ENCODE results near the gene CRB1. TPM values are rescaled to one million over a fixed set of nuclear protein-coding genes. Genes with fewer than 3 reads are reported as not detected.

Gene CRB1
- 0.56 TPM in 1 of 2 replicates, not detected in the other for total RNA-seq (2014; rRNA removed; shearing (Covaris generic))
- polyA plus RNA-seq (2016; fragmentation: Nextera tagmentation; extraction: Ambion mirVana) = 0.16 and 0.27 TPM in 2 replicates
- long read RNA-seq = 0 reads

DNA sequence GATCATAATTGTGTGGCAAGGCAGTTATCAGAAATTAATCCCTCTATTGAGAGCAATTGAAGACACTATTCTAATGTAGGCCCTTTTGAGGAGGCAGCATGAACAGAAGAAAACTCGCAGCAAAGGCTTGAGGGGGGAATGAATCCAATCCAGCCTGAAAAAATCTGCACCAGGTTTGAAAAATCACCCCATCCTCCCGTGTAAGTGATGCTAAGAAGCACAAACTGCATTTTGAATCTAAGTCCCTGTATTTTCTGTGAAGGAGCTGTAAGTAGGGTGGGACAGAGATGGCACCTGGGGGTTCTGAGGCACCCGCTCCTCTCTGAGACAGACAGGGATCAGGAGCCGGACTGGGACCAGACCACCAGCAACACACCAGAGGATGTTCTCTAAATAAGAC, at the start of gene CRB1:
CRB1 (plus strand) TSS at position 241 of the 400 bp plus-strand sequence. CDS start 161 bp downstream, outside the sequence.
- H3K36me3 Mint-ChIP-seq (ENCODE audit: low read depth) = no peaks in the 10 kb centered on the region
- no peaks in the 10 kb centered on the region for H3K36me3 ChIP-seq (ENCODE audit: insufficient read depth)
- peak; percentile 43 for ATAC-seq
- H3K27ac ChIP-seq (ENCODE audit: low read depth) = no peak within 1 kb of the TSS
- no peaks in the 10 kb centered on the region for H4K20me1 ChIP-seq (replicated peaks; ENCODE audit: insufficient read depth)
- H3K4me3 ChIP-seq = no peak within 1 kb of the TSS
- H3K27ac Mint-ChIP-seq = no peak within 1 kb of the TSS
- H3K79me2 ChIP-seq (replicated peaks; ENCODE audit: insufficient read depth) = no peaks in the 10 kb centered on the region
- H3K4me2 ChIP-seq = no peak within 1 kb of the TSS
- H3K4me1 ChIP-seq (ENCODE audit: insufficient read depth) = no peaks in the 10 kb centered on the region
- H3K4me3 Mint-ChIP-seq = no peak within 1 kb of the TSS
- no peak for TF ChIP-seq ZNF331 (CRISPR knock-in tag; IDR thresholded peaks at IDR 0.05; ENCODE audit: low read depth)
- no peak for TF ChIP-seq CREB1 (CRISPR knock-in tag; IDR thresholded peaks at IDR 0.05; ENCODE audit: low read depth)
- DNase-seq (ENCODE audit: low spot score) = peak; percentile 45
- peak within 1 kb of the TSS; percentile 52; the same call in 1 of the 2 replicates for H2AFZ ChIP-seq
- H3K27me3 ChIP-seq (ENCODE audit: insufficient read depth) = no peaks in the 10 kb centered on the region
- peaks cover 6% of the 10 kb centered on the region; the same call in 2 of the 3 replicates for H3K4me1 Mint-ChIP-seq
- H3K9me3 Mint-ChIP-seq = no peaks in the 10 kb centered on the region
- H3K27me3 Mint-ChIP-seq (ENCODE audit: insufficient read depth, low read depth, poor library complexity) = no peaks in the 10 kb centered on the region
- no peaks in the 10 kb centered on the region for H3K9me2 ChIP-seq (ENCODE audit: insufficient read depth)
- H3F3A ChIP-seq (replicated peaks; ENCODE audit: low read depth) = no peaks in the 10 kb centered on the region

DNA sequence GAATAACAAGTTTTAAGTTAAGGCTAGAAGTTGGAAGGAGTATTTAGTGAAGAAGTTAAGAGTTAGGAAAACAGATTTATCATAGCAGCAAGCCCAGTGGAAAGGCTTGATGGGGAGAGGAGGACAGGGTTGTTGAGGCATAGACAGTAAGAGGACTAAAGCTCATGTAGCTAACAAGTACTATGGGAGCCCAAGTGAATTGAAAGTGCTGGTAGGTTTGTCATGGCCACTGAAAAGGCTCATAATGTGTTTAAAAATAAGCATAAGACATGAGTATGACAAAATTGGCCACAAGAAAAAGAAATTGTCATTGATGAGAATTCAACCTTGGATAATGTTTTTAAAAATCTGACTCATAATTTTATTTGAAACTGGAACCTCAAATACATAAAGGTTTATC, 49.2 kb upstream of the CRB1 start:
- Histone ChIP-seq H3K36me3 (ENCODE audit: insufficient read depth) (no peaks in the 10 kb centered on the region), H3K79me2 (replicated peaks; ENCODE audit: insufficient read depth) (no peaks in the 10 kb centered on the region), H3K4me1 (ENCODE audit: insufficient read depth) (no peaks in the 10 kb centered on the region), H3F3A (replicated peaks; ENCODE audit: low read depth) (no peaks in the 10 kb centered on the region), H4K20me1 (replicated peaks; ENCODE audit: insufficient read depth) (no peaks in the 10 kb centered on the region), H3K27ac (ENCODE audit: low read depth) (no peak overlapping the region), H3K9me2 (ENCODE audit: insufficient read depth) (no peaks in the 10 kb centered on the region), H2AFZ (no peak overlapping the region), H3K4me2 (no peak overlapping the region), H3K4me3 (no peak overlapping the region), H3K27me3 (ENCODE audit: insufficient read depth) (no peaks in the 10 kb centered on the region)
- H3K27me3 Mint-ChIP-seq (ENCODE audit: insufficient read depth, low read depth, poor library complexity) = no peaks in the 10 kb centered on the region
- no peak overlapping the region for H3K4me3 Mint-ChIP-seq
- DNase-seq (ENCODE audit: low spot score) (no peak), ATAC-seq (no peak)
- no peaks in the 10 kb centered on the region for H3K36me3 Mint-ChIP-seq (ENCODE audit: low read depth)
- no peaks in the 10 kb centered on the region for H3K9me3 Mint-ChIP-seq
- peaks cover 22% of the 10 kb centered on the region for H3K4me1 Mint-ChIP-seq
- H3K27ac Mint-ChIP-seq = no peak overlapping the region
- TF ChIP-seq, protein P1, sequence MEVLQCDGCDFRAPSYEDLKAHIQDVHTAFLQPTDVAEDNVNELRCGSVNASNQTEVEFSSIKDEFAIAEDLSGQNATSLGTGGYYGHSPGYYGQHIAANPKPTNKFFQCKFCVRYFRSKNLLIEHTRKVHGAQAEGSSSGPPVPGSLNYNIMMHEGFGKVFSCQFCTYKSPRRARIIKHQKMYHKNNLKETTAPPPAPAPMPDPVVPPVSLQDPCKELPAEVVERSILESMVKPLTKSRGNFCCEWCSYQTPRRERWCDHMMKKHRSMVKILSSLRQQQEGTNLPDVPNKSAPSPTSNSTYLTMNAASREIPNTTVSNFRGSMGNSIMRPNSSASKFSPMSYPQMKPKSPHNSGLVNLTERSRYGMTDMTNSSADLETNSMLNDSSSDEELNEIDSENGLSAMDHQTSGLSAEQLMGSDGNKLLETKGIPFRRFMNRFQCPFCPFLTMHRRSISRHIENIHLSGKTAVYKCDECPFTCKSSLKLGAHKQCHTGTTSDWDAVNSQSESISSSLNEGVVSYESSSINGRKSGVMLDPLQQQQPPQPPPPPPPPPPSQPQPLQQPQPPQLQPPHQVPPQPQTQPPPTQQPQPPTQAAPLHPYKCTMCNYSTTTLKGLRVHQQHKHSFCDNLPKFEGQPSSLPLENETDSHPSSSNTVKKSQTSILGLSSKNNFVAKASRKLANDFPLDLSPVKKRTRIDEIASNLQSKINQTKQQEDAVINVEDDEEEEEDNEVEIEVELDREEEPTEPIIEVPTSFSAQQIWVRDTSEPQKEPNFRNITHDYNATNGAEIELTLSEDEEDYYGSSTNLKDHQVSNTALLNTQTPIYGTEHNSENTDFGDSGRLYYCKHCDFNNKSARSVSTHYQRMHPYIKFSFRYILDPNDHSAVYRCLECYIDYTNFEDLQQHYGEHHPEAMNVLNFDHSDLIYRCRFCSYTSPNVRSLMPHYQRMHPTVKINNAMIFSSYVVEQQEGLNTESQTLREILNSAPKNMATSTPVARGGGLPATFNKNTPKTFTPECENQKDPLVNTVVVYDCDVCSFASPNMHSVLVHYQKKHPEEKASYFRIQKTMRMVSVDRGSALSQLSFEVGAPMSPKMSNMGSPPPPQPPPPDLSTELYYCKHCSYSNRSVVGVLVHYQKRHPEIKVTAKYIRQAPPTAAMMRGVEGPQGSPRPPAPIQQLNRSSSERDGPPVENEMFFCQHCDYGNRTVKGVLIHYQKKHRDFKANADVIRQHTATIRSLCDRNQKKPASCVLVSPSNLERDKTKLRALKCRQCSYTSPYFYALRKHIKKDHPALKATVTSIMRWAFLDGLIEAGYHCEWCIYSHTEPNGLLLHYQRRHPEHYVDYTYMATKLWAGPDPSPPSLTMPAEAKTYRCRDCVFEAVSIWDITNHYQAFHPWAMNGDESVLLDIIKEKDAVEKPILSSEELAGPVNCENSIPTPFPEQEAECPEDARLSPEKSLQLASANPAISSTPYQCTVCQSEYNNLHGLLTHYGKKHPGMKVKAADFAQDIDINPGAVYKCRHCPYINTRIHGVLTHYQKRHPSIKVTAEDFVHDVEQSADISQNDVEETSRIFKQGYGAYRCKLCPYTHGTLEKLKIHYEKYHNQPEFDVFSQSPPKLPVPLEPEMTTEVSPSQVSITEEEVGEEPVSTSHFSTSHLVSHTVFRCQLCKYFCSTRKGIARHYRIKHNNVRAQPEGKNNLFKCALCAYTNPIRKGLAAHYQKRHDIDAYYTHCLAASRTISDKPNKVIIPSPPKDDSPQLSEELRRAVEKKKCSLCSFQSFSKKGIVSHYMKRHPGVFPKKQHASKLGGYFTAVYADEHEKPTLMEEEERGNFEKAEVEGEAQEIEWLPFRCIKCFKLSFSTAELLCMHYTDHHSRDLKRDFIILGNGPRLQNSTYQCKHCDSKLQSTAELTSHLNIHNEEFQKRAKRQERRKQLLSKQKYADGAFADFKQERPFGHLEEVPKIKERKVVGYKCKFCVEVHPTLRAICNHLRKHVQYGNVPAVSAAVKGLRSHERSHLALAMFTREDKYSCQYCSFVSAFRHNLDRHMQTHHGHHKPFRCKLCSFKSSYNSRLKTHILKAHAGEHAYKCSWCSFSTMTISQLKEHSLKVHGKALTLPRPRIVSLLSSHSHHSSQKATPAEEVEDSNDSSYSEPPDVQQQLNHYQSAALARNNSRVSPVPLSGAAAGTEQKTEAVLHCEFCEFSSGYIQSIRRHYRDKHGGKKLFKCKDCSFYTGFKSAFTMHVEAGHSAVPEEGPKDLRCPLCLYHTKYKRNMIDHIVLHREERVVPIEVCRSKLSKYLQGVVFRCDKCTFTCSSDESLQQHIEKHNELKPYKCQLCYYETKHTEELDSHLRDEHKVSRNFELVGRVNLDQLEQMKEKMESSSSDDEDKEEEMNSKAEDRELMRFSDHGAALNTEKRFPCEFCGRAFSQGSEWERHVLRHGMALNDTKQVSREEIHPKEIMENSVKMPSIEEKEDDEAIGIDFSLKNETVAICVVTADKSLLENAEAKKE (CRISPR knock-in tag; IDR thresholded peaks at IDR 0.05) = no peak
- no peak for TF ChIP-seq NANOG (IDR thresholded peaks at IDR 0.05; ENCODE audit: borderline replicate concordance)
- TF ChIP-seq POLR2AphosphoS5 (IDR thresholded peaks at IDR 0.05; ENCODE audit: low read depth) = no peak
- TF ChIP-seq ZNF331 (CRISPR knock-in tag; IDR thresholded peaks at IDR 0.05; ENCODE audit: low read depth) = no peak
- no peak for TF ChIP-seq STAT1 (IDR thresholded peaks at IDR 0.05; ENCODE audit: unreplicated experiment)
- no peak for TF ChIP-seq CREB1 (CRISPR knock-in tag; IDR thresholded peaks at IDR 0.05; ENCODE audit: low read depth)
- no peak for TF ChIP-seq JUNB (IDR thresholded peaks at IDR 0.05; ENCODE audit: unreplicated experiment)
- TF ChIP-seq, protein P2, sequence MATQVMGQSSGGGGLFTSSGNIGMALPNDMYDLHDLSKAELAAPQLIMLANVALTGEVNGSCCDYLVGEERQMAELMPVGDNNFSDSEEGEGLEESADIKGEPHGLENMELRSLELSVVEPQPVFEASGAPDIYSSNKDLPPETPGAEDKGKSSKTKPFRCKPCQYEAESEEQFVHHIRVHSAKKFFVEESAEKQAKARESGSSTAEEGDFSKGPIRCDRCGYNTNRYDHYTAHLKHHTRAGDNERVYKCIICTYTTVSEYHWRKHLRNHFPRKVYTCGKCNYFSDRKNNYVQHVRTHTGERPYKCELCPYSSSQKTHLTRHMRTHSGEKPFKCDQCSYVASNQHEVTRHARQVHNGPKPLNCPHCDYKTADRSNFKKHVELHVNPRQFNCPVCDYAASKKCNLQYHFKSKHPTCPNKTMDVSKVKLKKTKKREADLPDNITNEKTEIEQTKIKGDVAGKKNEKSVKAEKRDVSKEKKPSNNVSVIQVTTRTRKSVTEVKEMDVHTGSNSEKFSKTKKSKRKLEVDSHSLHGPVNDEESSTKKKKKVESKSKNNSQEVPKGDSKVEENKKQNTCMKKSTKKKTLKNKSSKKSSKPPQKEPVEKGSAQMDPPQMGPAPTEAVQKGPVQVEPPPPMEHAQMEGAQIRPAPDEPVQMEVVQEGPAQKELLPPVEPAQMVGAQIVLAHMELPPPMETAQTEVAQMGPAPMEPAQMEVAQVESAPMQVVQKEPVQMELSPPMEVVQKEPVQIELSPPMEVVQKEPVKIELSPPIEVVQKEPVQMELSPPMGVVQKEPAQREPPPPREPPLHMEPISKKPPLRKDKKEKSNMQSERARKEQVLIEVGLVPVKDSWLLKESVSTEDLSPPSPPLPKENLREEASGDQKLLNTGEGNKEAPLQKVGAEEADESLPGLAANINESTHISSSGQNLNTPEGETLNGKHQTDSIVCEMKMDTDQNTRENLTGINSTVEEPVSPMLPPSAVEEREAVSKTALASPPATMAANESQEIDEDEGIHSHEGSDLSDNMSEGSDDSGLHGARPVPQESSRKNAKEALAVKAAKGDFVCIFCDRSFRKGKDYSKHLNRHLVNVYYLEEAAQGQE (IDR thresholded peaks at IDR 0.05; ENCODE audit: unreplicated experiment) = no peak
- TF ChIP-seq, protein P3, sequence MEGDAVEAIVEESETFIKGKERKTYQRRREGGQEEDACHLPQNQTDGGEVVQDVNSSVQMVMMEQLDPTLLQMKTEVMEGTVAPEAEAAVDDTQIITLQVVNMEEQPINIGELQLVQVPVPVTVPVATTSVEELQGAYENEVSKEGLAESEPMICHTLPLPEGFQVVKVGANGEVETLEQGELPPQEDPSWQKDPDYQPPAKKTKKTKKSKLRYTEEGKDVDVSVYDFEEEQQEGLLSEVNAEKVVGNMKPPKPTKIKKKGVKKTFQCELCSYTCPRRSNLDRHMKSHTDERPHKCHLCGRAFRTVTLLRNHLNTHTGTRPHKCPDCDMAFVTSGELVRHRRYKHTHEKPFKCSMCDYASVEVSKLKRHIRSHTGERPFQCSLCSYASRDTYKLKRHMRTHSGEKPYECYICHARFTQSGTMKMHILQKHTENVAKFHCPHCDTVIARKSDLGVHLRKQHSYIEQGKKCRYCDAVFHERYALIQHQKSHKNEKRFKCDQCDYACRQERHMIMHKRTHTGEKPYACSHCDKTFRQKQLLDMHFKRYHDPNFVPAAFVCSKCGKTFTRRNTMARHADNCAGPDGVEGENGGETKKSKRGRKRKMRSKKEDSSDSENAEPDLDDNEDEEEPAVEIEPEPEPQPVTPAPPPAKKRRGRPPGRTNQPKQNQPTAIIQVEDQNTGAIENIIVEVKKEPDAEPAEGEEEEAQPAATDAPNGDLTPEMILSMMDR (conservative IDR thresholded peaks at IDR 0.05; ENCODE audit: low read depth in 2 of 2) = no peak
- no peak for TF ChIP-seq EZH2phosphoT487 (IDR thresholded peaks at IDR 0.05; ENCODE audit: unreplicated experiment)
- TF ChIP-seq ZNF114 (CRISPR knock-in tag; IDR thresholded peaks at IDR 0.05) = no peak
